SK-N-SH (cell line): ENCODE data around the gene DPEP3. TPM values are rescaled to one million over a fixed set of nuclear protein-coding genes. Genes with fewer than 3 reads are reported as not detected.

Experiments used
- CTCF ChIA-PET: fragments of 300-600, 350-600 bp; formaldehyde crosslinking; extraction: SDS; loops from one replicate; lab custom pipeline; 2021; lab: Yijun Ruan, JAX
- POLR2A ChIA-PET: fragments of 350-600 bp; sonication (Branson Sonifier 250); formaldehyde crosslinking; extraction: SDS; loops from one replicate; lab custom pipeline; 2020; ENCODE audit warnings: antibody characterized with exemption, inconsistent platforms; lab: Yijun Ruan, JAX
- DNase-seq: peaks from one replicate; pipeline ENCODE4 v3.0.0; 2012
- H2AFZ ChIP-seq: fragments of 200-600 bp; sonication (generic); 2 replicates; pipeline ENCODE4 v1.8.1; 2016; ENCODE audit warnings: antibody characterized with exemption, mild to moderate bottlenecking, low read depth
- H3F3A ChIP-seq: fragments of 200-600 bp; sonication (generic); replicated peaks from 2 replicates; pipeline ENCODE3; 2016; ENCODE audit warnings: antibody characterized with exemption, mild to moderate bottlenecking; ENCODE audit not compliant: insufficient read depth
- H3K27ac ChIP-seq, 2 experiments: fragments of 200-500 bp in 1 of 2; fragments of 200-600 bp in 1 of 2; sonication (Bioruptor generic) in 1 of 2; sonication (generic), shearing (Covaris generic) in 1 of 2; 2 replicates each; pipeline versions ENCODE4 v1.5.1 to v1.6.1; 2014 to 2016; ENCODE audit warnings: low read depth in 2 of 2, inconsistent platforms in 1 of 2, low read length in 1 of 2, mild to moderate bottlenecking in 1 of 2, mixed read lengths in 1 of 2
- H3K27me3 ChIP-seq: fragments of 200-600 bp; sonication (generic), shearing (Covaris generic); 2 replicates; pipeline ENCODE4 v1.6.1; 2016; ENCODE audit warnings: mixed run types; ENCODE audit not compliant: insufficient read depth
- H3K36me3 ChIP-seq, 2 experiments: fragments of 200-500 bp in 1 of 2; fragments of 200-600 bp in 1 of 2; sonication (Bioruptor generic) in 1 of 2; sonication (generic) in 1 of 2; replicated peaks in 1 of 2; 2 replicates each; pipeline versions ENCODE3 to v1.5.1; 2014 to 2016; ENCODE audit warnings: low read length in 1 of 2, mild to moderate bottlenecking in 1 of 2; ENCODE audit not compliant: insufficient read depth in 2 of 2, control insufficient read depth in 1 of 2
- H3K4me1 ChIP-seq, 2 experiments: fragments of 200-500 bp in 1 of 2; fragments of 200-600 bp in 1 of 2; sonication (Bioruptor generic) in 1 of 2; sonication (generic), shearing (Covaris generic) in 1 of 2; 2 replicates each; pipeline versions ENCODE4 v1.5.1 to v1.6.1; 2014 to 2016; ENCODE audit warnings: low read depth in 1 of 2, low read length in 1 of 2, mixed run types in 1 of 2; ENCODE audit not compliant: insufficient read depth in 2 of 2, control insufficient read depth in 1 of 2
- H3K4me2 ChIP-seq: fragments of 200-600 bp; sonication (generic), shearing (Covaris generic); 2 replicates; pipeline ENCODE4 v1.6.1; 2017; ENCODE audit warnings: mixed run types
- H3K4me3 ChIP-seq, 2 experiments: fragments of 200-500 bp in 1 of 2; fragments of 200-600 bp in 1 of 2; sonication (Bioruptor generic) in 1 of 2; sonication (generic), shearing (Covaris generic) in 1 of 2; 2 replicates each; pipeline versions ENCODE4 v1.5.1 to v1.8.1; 2014 to 2016; ENCODE audit warnings: low read depth in 2 of 2, inconsistent platforms in 1 of 2, low read length in 1 of 2, mild to moderate bottlenecking in 1 of 2, mixed read lengths in 1 of 2, moderate library complexity in 1 of 2
- H3K79me2 ChIP-seq: fragments of 200-600 bp; sonication (generic); 2 replicates; pipeline ENCODE4 v1.8.1; 2017; ENCODE audit warnings: mild to moderate bottlenecking; ENCODE audit not compliant: insufficient read depth
- H3K9ac ChIP-seq: fragments of 200-600 bp; sonication (generic); 2 replicates; pipeline ENCODE4 v1.6.1; 2017; ENCODE audit warnings: mixed run types
- H3K9me2 ChIP-seq: fragments of 200-600 bp; sonication (generic); 2 replicates; pipeline ENCODE4 v1.6.1; 2017; ENCODE audit warnings: mixed run types
- H3K9me3 ChIP-seq: fragments of 200-600 bp; sonication (generic); 2 replicates; pipeline ENCODE4 v1.6.1; 2017; ENCODE audit warnings: mixed run types, mild to moderate bottlenecking, moderate library complexity
- H4K20me1 ChIP-seq: fragments of 200-600 bp; sonication (generic); 2 replicates; pipeline ENCODE4 v1.6.1; 2017; ENCODE audit warnings: mild to moderate bottlenecking, mixed run types; ENCODE audit not compliant: insufficient read depth
- POLR2AphosphoS5 ChIP-seq: IDR thresholded peaks from 2 replicates; pipeline ENCODE4 v1.6.1; 2012; ENCODE audit warnings: low read depth, low read length
- RXRA ChIP-seq: IDR thresholded peaks from 2 replicates; pipeline ENCODE4 v1.4.0; 2012; ENCODE audit warnings: low read depth, mild to moderate bottlenecking, borderline replicate concordance
- SMC3 ChIP-seq: IDR thresholded peaks from 2 replicates; pipeline ENCODE4 v1.6.1; 2012; ENCODE audit warnings: low read depth, low read length, improper control_type of control experiment
- TAF1 ChIP-seq: IDR thresholded peaks from 2 replicates; pipeline ENCODE4 v1.6.1; 2012; ENCODE audit warnings: low read depth, mild to moderate bottlenecking, low read length, moderate library complexity, borderline replicate concordance
- YY1 ChIP-seq: IDR thresholded peaks from 2 replicates; pipeline ENCODE4 v1.4.0; 2012; ENCODE audit warnings: low read depth, mild to moderate bottlenecking
- whole genome bisulfite sequencing: methylation state at CpG from one replicate; pipeline ENCODE4 v1.1.6; 2017; ENCODE audit warnings: low lambda C conversion rate; 5-methylcytosine and 5-hydroxymethylcytosine counted together
- polyA plus RNA-seq, 3 experiments: library from polyadenylated mRNA; depleted of rRNA; stranded (reverse); fragments of >200 nt; gene quantifications; 2 replicates each; pipeline ENCODE4 v1.2.3, GENCODE V29; 2012
- TF ChIP-seq, protein P1 (sequence below): IDR thresholded peaks from 2 replicates; pipeline ENCODE4 v1.6.1; 2012; ENCODE audit warnings: mild to moderate bottlenecking, low read depth, low read length, moderate library complexity

DPEP3 gene
- polyA plus RNA-seq, 1 of the 3 experiments (the other 2 are of a cell fraction), result not detected

DNA sequence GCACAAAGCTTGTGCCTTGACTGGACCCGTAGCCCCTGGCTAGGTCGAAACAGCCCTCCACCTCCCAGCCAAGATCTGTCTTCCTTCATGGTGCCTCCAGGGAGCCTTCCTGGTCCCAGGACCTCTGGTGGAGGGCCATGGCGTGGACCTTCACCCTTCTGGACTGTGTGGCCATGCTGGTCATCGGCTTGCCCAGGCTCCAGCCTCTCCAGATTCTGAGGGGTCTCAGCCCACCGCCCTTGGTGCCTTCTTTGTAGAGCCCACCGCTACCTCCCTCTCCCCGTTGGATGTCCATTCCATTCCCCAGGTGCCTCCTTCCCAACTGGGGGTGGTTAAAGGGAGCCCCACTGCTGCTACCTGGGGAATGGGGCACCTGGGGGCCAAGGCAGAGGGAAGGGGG is 52.2 kb downstream of the DPEP3 start:
- ChIA-PET POLR2A (interaction anchor here (1.3 kb wide), 1 partner anchor 44 kb away, joined by 5 read pairs; the partner anchor contains the start of gene NRN1L), CTCF (interaction anchor here (0.9 to 28.1 kb wide), 21 partner anchors 8 to 407 kb away, joined by 3 to 564 read pairs (median 7); partner anchors contain the start of genes CENPT, EDC4, NRN1L and PSKH1)
- H3K27me3 ChIP-seq, result no peaks in the 10 kb centered on the region
- H3K36me3 ChIP-seq, result peaks cover 0 to 44% of the 10 kb centered on the region in 2 experiments
- TF ChIP-seq, protein P1, sequence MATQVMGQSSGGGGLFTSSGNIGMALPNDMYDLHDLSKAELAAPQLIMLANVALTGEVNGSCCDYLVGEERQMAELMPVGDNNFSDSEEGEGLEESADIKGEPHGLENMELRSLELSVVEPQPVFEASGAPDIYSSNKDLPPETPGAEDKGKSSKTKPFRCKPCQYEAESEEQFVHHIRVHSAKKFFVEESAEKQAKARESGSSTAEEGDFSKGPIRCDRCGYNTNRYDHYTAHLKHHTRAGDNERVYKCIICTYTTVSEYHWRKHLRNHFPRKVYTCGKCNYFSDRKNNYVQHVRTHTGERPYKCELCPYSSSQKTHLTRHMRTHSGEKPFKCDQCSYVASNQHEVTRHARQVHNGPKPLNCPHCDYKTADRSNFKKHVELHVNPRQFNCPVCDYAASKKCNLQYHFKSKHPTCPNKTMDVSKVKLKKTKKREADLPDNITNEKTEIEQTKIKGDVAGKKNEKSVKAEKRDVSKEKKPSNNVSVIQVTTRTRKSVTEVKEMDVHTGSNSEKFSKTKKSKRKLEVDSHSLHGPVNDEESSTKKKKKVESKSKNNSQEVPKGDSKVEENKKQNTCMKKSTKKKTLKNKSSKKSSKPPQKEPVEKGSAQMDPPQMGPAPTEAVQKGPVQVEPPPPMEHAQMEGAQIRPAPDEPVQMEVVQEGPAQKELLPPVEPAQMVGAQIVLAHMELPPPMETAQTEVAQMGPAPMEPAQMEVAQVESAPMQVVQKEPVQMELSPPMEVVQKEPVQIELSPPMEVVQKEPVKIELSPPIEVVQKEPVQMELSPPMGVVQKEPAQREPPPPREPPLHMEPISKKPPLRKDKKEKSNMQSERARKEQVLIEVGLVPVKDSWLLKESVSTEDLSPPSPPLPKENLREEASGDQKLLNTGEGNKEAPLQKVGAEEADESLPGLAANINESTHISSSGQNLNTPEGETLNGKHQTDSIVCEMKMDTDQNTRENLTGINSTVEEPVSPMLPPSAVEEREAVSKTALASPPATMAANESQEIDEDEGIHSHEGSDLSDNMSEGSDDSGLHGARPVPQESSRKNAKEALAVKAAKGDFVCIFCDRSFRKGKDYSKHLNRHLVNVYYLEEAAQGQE, result no peak
- TF ChIP-seq SMC3 (no peak), POLR2AphosphoS5 (no peak), YY1 (no peak), TAF1 (no peak)
- no peaks in the 10 kb centered on the region for H3K9me3 ChIP-seq
- WGBS, result 56% methylated on average over 4 of the region's 7 CpGs
- H3F3A ChIP-seq, result no peaks in the 10 kb centered on the region
- H3K27ac ChIP-seq, result no peak overlapping the region
- peaks cover 13% of the 10 kb centered on the region for H4K20me1 ChIP-seq
- H3K79me2 ChIP-seq, result no peaks in the 10 kb centered on the region
- no peak overlapping the region for H3K9ac ChIP-seq
- H2AFZ ChIP-seq, result no peak overlapping the region
- no peak overlapping the region; a peak in 1 of 4 replicates for H3K4me3 ChIP-seq
- no peak for DNase-seq
- H3K4me2 ChIP-seq, result no peak overlapping the region
- H3K9me2 ChIP-seq, result no peaks in the 10 kb centered on the region
- peaks cover 0 to 4% of the 10 kb centered on the region in 2 experiments; a peak in 1 of 4 replicates for H3K4me1 ChIP-seq

DNA sequence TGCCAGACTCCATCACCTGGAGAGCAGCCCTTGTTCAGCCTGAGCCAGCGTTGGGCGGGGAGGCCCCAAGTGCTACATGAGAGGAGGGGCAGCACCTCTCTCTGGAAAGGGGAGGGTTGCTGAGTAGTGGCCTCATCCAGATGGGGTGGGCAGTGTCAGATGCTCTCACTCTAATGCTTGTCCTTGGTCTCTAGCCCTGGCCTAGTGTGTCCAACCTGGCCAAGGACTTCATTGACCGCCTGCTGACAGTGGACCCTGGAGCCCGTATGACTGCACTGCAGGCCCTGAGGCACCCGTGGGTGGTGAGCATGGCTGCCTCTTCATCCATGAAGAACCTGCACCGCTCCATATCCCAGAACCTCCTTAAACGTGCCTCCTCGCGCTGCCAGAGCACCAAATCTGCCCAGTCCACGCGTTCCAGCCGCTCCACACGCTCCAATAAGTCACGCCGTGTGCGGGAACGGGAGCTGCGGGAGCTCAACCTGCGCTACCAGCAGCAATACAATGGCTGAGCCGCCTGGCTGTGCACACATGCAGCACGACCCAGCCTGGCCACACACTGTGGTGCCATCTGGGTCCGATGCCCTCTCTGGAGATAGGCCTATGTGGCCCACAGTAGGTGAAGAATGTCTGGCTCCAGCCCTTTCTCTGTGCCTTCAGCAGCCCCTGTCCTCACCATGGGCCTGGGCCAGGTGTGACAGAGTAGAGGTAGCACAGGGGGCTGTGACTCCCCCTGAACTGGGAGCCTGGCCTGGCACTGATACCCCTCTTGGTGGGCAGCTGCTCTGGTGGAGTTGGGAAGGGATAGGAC is 53.0 kb downstream of the DPEP3 start:
- peaks cover 13% of the 10 kb centered on the region for H4K20me1 ChIP-seq
- H3F3A ChIP-seq, result no peaks in the 10 kb centered on the region
- no peak for DNase-seq
- H3K4me1 ChIP-seq, result peaks cover 0 to 12% of the 10 kb centered on the region in 2 experiments; a peak in 1 of 4 replicates
- H3K9me3 ChIP-seq, result no peaks in the 10 kb centered on the region
- no peak overlapping the region for H2AFZ ChIP-seq
- no peak overlapping the region for H3K4me2 ChIP-seq
- ChIA-PET CTCF (interaction anchor here (1.0 to 28.1 kb wide), 11 partner anchors 9 to 264 kb away, joined by 3 to 564 read pairs (median 8); partner anchors contain the start of genes EDC4, NRN1L and PSKH1), POLR2A (interaction anchor here (1.3 kb wide), 1 partner anchor 43 kb away, joined by 5 read pairs; the partner anchor contains the start of gene NRN1L)
- H3K4me3 ChIP-seq, result no peak overlapping the region
- peaks cover 0 to 46% of the 10 kb centered on the region in 2 experiments for H3K36me3 ChIP-seq
- TF ChIP-seq TAF1 (no peak), RXRA (no peak)
- H3K9me2 ChIP-seq, result no peaks in the 10 kb centered on the region
- H3K9ac ChIP-seq, result no peak overlapping the region
- H3K79me2 ChIP-seq, result no peaks in the 10 kb centered on the region
- WGBS, result 94% methylated on average over 20 of the region's 22 CpGs
- H3K27me3 ChIP-seq, result no peaks in the 10 kb centered on the region
- no peak overlapping the region for H3K27ac ChIP-seq
